CD4-positive, alpha-beta T cell treated with Interleukin-2 at 100 ng/mL for 4 hours (primary cell): Measurements from ENCODE around the gene TTN.

Source experiments
- DNase-seq: peaks from one replicate; pipeline ENCODE4 v3.0.0-alpha.2; 2020; ENCODE audit warnings: low spot score

The TTN gene

GRCh38 chr2:178644919-178645318, 162.3 kb downstream of the TTN start:
- DNase-seq: no peak

GRCh38 chr2:178641498-178641897, 165.7 kb downstream of the TTN start:
- no peak for DNase-seq

- DNase-seq: no peak
Measured at GRCh38 chr2:178635897-178636296, 171.3 kb downstream of the TTN start.

GRCh38 chr2:178632729-178633128, 174.5 kb downstream of the TTN start:
- no peak for DNase-seq

- DNase-seq: no peak
Measured at GRCh38 chr2:178630581-178630980, 176.6 kb downstream of the TTN start.

- no peak for DNase-seq
Measured at GRCh38 chr2:178629463-178629862, 177.8 kb downstream of the TTN start.

GRCh38 chr2:178628605-178629004, 178.6 kb downstream of the TTN start:
- no peak for DNase-seq

GRCh38 chr2:178627401-178627800, 179.8 kb downstream of the TTN start:
- DNase-seq: no peak

- no peak for DNase-seq
Measured at GRCh38 chr2:178615969-178616368, 191.3 kb downstream of the TTN start.

GRCh38 chr2:178602901-178603300, 204.3 kb downstream of the TTN start:
- no peak for DNase-seq

GRCh38 chr2:178592655-178593054, 214.6 kb downstream of the TTN start:
- no peak for DNase-seq

- DNase-seq: no peak
Measured at GRCh38 chr2:178589335-178589734, 217.9 kb downstream of the TTN start.

GRCh38 chr2:178584666-178585065, 222.6 kb downstream of the TTN start:
- DNase-seq: no peak

- DNase-seq: no peak
Measured at GRCh38 chr2:178579006-178579405, 228.2 kb downstream of the TTN start.

GRCh38 chr2:178574789-178575188, 232.4 kb downstream of the TTN start:
- DNase-seq: no peak

GRCh38 chr2:178568227-178568626, 239.0 kb downstream of the TTN start:
- no peak for DNase-seq

GRCh38 chr2:178553047-178553446, 254.2 kb downstream of the TTN start:
- no peak for DNase-seq

GRCh38 chr2:178550352-178550751, 256.9 kb downstream of the TTN start:
- DNase-seq: no peak

- DNase-seq: no peak
Measured at GRCh38 chr2:178542569-178542968, 264.7 kb downstream of the TTN start.

GRCh38 chr2:178542161-178542560, 265.1 kb downstream of the TTN start:
- DNase-seq: no peak

GRCh38 chr2:178536037-178536436, 271.2 kb downstream of the TTN start:
- no peak for DNase-seq

GRCh38 chr2:178531168-178531567, 276.1 kb downstream of the TTN start:
- DNase-seq: no peak

- peak; percentile 10 for DNase-seq
Measured at GRCh38 chr2:178530625-178531142, 276.5 kb downstream of the TTN start.

- DNase-seq: no peak
Measured at GRCh38 chr2:178530131-178530530, 277.1 kb downstream of the TTN start.

GRCh38 chr2:178529194-178529593, 278.0 kb downstream of the TTN start:
- no peak for DNase-seq
